HG03060 (cell line): ENCODE measurements around the gene PLD4.
"Not testable (repeated sequence)": the region's sequence is repeated elsewhere in the genome, so short reads cannot be mapped to it uniquely, and the experiment has no call there.

ENCODE experiments used
- ATAC-seq: cut with Tn5 transposase; IDR thresholded peaks from one replicate; pipeline ENCODE4 v1.9.1; 2021; ENCODE audit warnings: low read depth, moderate number of reproducible peaks; ENCODE audit not compliant: unreplicated experiment

PLD4 gene

GRCh38 chr14:104939666-104940410 is 15.2 kb downstream of the PLD4 start:
- ATAC-seq: no peak

- ATAC-seq: no peak
These were observed 16.0 kb downstream of the PLD4 start for GRCh38 chr14:104940526-104941150.

- ATAC-seq: no peak
These were observed 17.1 kb downstream of the PLD4 start for GRCh38 chr14:104941508-104942365.

- no peak for ATAC-seq
These were observed 17.9 kb downstream of the PLD4 start for GRCh38 chr14:104942586-104942985.

- ATAC-seq: not testable (repeated sequence)
These were observed 18.7 kb downstream of the PLD4 start for GRCh38 chr14:104943216-104944015.

GRCh38 chr14:104944016-104944308 is 19.3 kb downstream of the PLD4 start:
- not testable (repeated sequence) for ATAC-seq

- not testable (repeated sequence) for ATAC-seq
These were observed 19.9 kb downstream of the PLD4 start for GRCh38 chr14:104944436-104945205.

GRCh38 chr14:104945266-104945665 is 20.6 kb downstream of the PLD4 start:
- ATAC-seq: not testable (repeated sequence)

GRCh38 chr14:104945986-104946965 is 21.6 kb downstream of the PLD4 start:
- ATAC-seq: not testable (repeated sequence)

GRCh38 chr14:104947201-104947600 is 22.5 kb downstream of the PLD4 start:
- not testable (repeated sequence) for ATAC-seq

GRCh38 chr14:104947881-104948735 is 23.4 kb downstream of the PLD4 start:
- ATAC-seq: not testable (repeated sequence)

GRCh38 chr14:104948736-104949031 is 24.0 kb downstream of the PLD4 start:
- ATAC-seq: no peak

GRCh38 chr14:104949406-104949955 is 24.8 kb downstream of the PLD4 start:
- not testable (repeated sequence) for ATAC-seq

GRCh38 chr14:104950021-104950420 is 25.3 kb downstream of the PLD4 start:
- no peak for ATAC-seq

- ATAC-seq: not testable (repeated sequence)
These were observed 26.0 kb downstream of the PLD4 start for GRCh38 chr14:104950701-104951100.

GRCh38 chr14:104951863-104952657 is 27.4 kb downstream of the PLD4 start:
- not testable (repeated sequence) for ATAC-seq

GRCh38 chr14:104953097-104953496 is 28.4 kb downstream of the PLD4 start:
- ATAC-seq: no peak
